Left lung (tissue), 10 donors: ENCODE results near the gene CDH4. TPM values are rescaled to one million over a fixed set of nuclear protein-coding genes. Genes with fewer than 3 reads are reported as not detected.

Experiments used
- ATAC-seq: fragments of 200-7000 bp; cut with Tn5 transposase; one replicate; pipeline ENCODE4 v1.9.1; 2020; ENCODE audit warnings: moderate library complexity
- DNase-seq, 4 donors: peaks; one replicate each; pipeline ENCODE4 v3.0.0-alpha.2; 2013 to 2020
- H3K27ac ChIP-seq, 2 donors: fragments of 200-600 bp; sonication (generic) in 1 of 2; one replicate each; pipeline versions ENCODE4 v1.5.0 to v1.8.0; 2020 to 2021
- H3K27me3 ChIP-seq, 2 donors: fragments of 200-600 bp; sonication (generic) in 1 of 2; one replicate each; pipeline versions ENCODE4 v1.5.0 to v1.8.0; 2020 to 2021
- H3K36me3 ChIP-seq, 2 donors: fragments of 200-600 bp; sonication (generic) in 1 of 2; one replicate each; pipeline versions ENCODE4 v1.5.0 to v1.8.0; 2020 to 2021
- H3K4me1 ChIP-seq, 2 donors: fragments of 200-600 bp; one replicate each; pipeline ENCODE4 v1.8.0; 2021
- H3K4me3 ChIP-seq, 2 donors: fragments of 200-600 bp; sonication (generic) in 1 of 2; one replicate each; pipeline versions ENCODE4 v1.5.0 to v1.8.0; 2020 to 2021; ENCODE audit warnings: mild to moderate bottlenecking in 1 of 2
- H3K9me3 ChIP-seq, 2 donors: fragments of 200-600 bp; sonication (generic) in 1 of 2; one replicate each; pipeline versions ENCODE4 v1.5.0 to v1.8.0; 2020 to 2021
- CTCF ChIP-seq, 2 donors: fragments of 200-600 bp; sonication (generic) in 1 of 2; IDR thresholded peaks; one replicate each; pipeline versions ENCODE4 v1.5.0 to v1.8.0; 2021; ENCODE audit warnings: antibody characterized with exemption in 2 of 2
- intact Hi-C, 2 donors: fragments of 100-400 bp; cut with DNase I; formaldehyde crosslinking; loops; one replicate each; pipeline versions ENCODE4 v1.11.2 to v1.14.2; 2022
- polyA plus RNA-seq, 6 donors: library from polyadenylated mRNA; unstranded; fragments of 120-200 nt; gene quantifications; one replicate each; pipeline ENCODE4 v1.2.1, GENCODE V29; 2013; ENCODE audit not compliant: insufficient read length in 6 of 6
- total RNA-seq, 2 donors: library from RNA; stranded (reverse); fragmentation: NEBNext Ultra II Directional; extraction: Animal tissue kit (Norgen Biotek cat#: 25700); gene quantifications; one replicate each; pipeline ENCODE4 v1.2.1, GENCODE V29; 2021
- donor health status: DM: no; HTN: yes; CAD: no.
- donor health status: DM: no; HTN: no; CAD: no.

Gene CDH4
- total and polyA plus RNA-seq, 8 donors, result 0.24 to 10.8 (median 5.1) TPM

GRCh38 chr20:61846074-61846473 lies 594.0 kb downstream of the CDH4 start:
- H3K9me3 ChIP-seq, result peaks cover 0 to 9% of the 10 kb centered on the region in 2 donors
- H3K4me1 ChIP-seq, result no peaks in the 10 kb centered on the region
- H3K27ac ChIP-seq, result no peak overlapping the region
- DNase-seq (peak in 1 of 4 donors; percentile 52), ATAC-seq (no peak)
- no peak overlapping the region for H3K4me3 ChIP-seq
- H3K27me3 ChIP-seq, result peaks cover 0 to 55% of the 10 kb centered on the region in 2 donors
- intact Hi-C loops, result no loop called here
- H3K36me3 ChIP-seq, result no peaks in the 10 kb centered on the region
- no peak for TF ChIP-seq CTCF (IDR thresholded peaks at IDR 0.05)

- TF ChIP-seq CTCF (IDR thresholded peaks at IDR 0.05), result no peak
- intact Hi-C loops, result no loop called here
Observed at GRCh38 chr20:61846741-61847419, 594.8 kb downstream of the CDH4 start.

GRCh38 chr20:61847420-61847748 lies 595.3 kb downstream of the CDH4 start:
- DNase-seq (no peak), ATAC-seq (no peak)
- Histone ChIP-seq H3K27ac (no peak overlapping the region), H3K36me3 (no peaks in the 10 kb centered on the region), H3K4me3 (no peak overlapping the region), H3K4me1 (no peaks in the 10 kb centered on the region), H3K9me3 (peaks cover 0 to 11% of the 10 kb centered on the region in 2 donors), H3K27me3 (peaks cover 0 to 69% of the 10 kb centered on the region in 2 donors)
- intact Hi-C loops, result no loop called here
- TF ChIP-seq CTCF (IDR thresholded peaks at IDR 0.05), result no peak

More at GRCh38 chr20:61846741-61847419, 594.8 kb downstream of the CDH4 start:
- Histone ChIP-seq H3K4me3 (no peak overlapping the region), H3K4me1 (no peaks in the 10 kb centered on the region), H3K9me3 (peaks cover 0 to 11% of the 10 kb centered on the region in 2 donors), H3K36me3 (no peaks in the 10 kb centered on the region), H3K27ac (no peak overlapping the region), H3K27me3 (peaks cover 0 to 64% of the 10 kb centered on the region in 2 donors)
- DNase-seq (peak in 1 of 4 donors; percentile 41), ATAC-seq (no peak)

- Histone ChIP-seq H3K4me1 (no peaks in the 10 kb centered on the region), H3K36me3 (no peaks in the 10 kb centered on the region), H3K27me3 (peaks cover 0 to 75% of the 10 kb centered on the region in 2 donors), H3K27ac (no peak overlapping the region), H3K9me3 (peaks cover 0 to 11% of the 10 kb centered on the region in 2 donors), H3K4me3 (no peak overlapping the region)
- TF ChIP-seq CTCF (IDR thresholded peaks at IDR 0.05), result no peak
- DNase-seq, result peak in 1 of 4 donors; percentile 36
- ATAC-seq, result no peak
- intact Hi-C loops, result no loop called here
Observed at GRCh38 chr20:61847986-61848385, 595.9 kb downstream of the CDH4 start.

GRCh38 chr20:61848851-61849250 lies 596.8 kb downstream of the CDH4 start:
- Histone ChIP-seq H3K27me3 (peaks cover 0 to 78% of the 10 kb centered on the region in 2 donors), H3K9me3 (peaks cover 0 to 11% of the 10 kb centered on the region in 2 donors), H3K4me3 (no peak overlapping the region), H3K36me3 (no peaks in the 10 kb centered on the region), H3K4me1 (no peaks in the 10 kb centered on the region), H3K27ac (no peak overlapping the region)
- ATAC-seq (no peak), DNase-seq (peak in 1 of 4 donors; percentile 7)
- no peak for TF ChIP-seq CTCF (IDR thresholded peaks at IDR 0.05)
- intact Hi-C loops, result no loop called here
